Subcutaneous abdominal adipose tissue (tissue), 5 donors: ENCODE data around the gene NSMCE4A.
A peak's percentile ranks its signal among the peaks of the same experiment; 100 is the strongest.
"Not testable (repeated sequence)": the region's sequence is repeated elsewhere in the genome, so short reads cannot be mapped to it uniquely, and the experiment has no call there.

ENCODE experiments used
- H3K27ac ChIP-seq: one replicate; pipeline ENCODE4 v1.7.0; 2013; ENCODE audit warnings: low read depth, mild to moderate bottlenecking, inconsistent platforms, low read length, moderate library complexity
- H3K27me3 ChIP-seq, 5 donors: one replicate each; pipeline ENCODE4 v1.7.0; 2013; ENCODE audit warnings: low read length in 5 of 5, inconsistent platforms in 1 of 5; ENCODE audit not compliant: control insufficient read depth in 5 of 5, insufficient read depth in 4 of 5
- H3K36me3 ChIP-seq, 5 donors: one replicate each; pipeline ENCODE4 v1.7.0; 2013; ENCODE audit warnings: low read length in 5 of 5; ENCODE audit not compliant: control insufficient read depth in 5 of 5, insufficient read depth in 5 of 5
- H3K4me1 ChIP-seq, 5 donors: one replicate each; pipeline ENCODE4 v1.7.0; 2013; ENCODE audit warnings: low read length in 5 of 5, mild to moderate bottlenecking in 3 of 5, moderate library complexity in 1 of 5; ENCODE audit not compliant: control insufficient read depth in 5 of 5, insufficient read depth in 5 of 5
- H3K4me3 ChIP-seq, 5 donors: one replicate each; pipeline ENCODE4 v1.7.0; 2013; ENCODE audit warnings: low read length in 5 of 5, low read depth in 1 of 5
- H3K9ac ChIP-seq, 5 donors: one replicate each; pipeline ENCODE4 v1.7.0; 2013; ENCODE audit warnings: low read length in 5 of 5, mild to moderate bottlenecking in 4 of 5, moderate library complexity in 3 of 5
- H3K9me3 ChIP-seq, 5 donors: one replicate each; pipeline ENCODE4 v1.7.0; 2013; ENCODE audit warnings: low read length in 5 of 5; ENCODE audit not compliant: control insufficient read depth in 5 of 5
- donor health status: healthy.
- donor health status: healthy.
- donor health status: healthy.
- donor health status: healthy.
- donor health status: healthy.

NSMCE4A gene

GRCh38 chr10:122014652-122015248, 39.7 kb upstream of the NSMCE4A start:
- Histone ChIP-seq H3K4me1 (peaks cover 0 to 12% (median 5%) of the 10 kb centered on the region in 5 donors), H3K4me3 (no peak overlapping the region), H3K36me3 (no peaks in the 10 kb centered on the region), H3K27ac (no peak overlapping the region), H3K9ac (no peak overlapping the region), H3K27me3 (no peaks in the 10 kb centered on the region), H3K9me3 (no peaks in the 10 kb centered on the region)

- Histone ChIP-seq H3K27ac (no peak overlapping the region), H3K4me3 (no peak overlapping the region)
These were observed 38.3 kb upstream of the NSMCE4A start for GRCh38 chr10:122013311-122013780.

GRCh38 chr10:122012731-122013130, 37.7 kb upstream of the NSMCE4A start:
- no peak overlapping the region for H3K9ac ChIP-seq
- no peaks in the 10 kb centered on the region for H3K9me3 ChIP-seq
- H3K4me3 ChIP-seq, result no peak overlapping the region
- no peaks in the 10 kb centered on the region for H3K36me3 ChIP-seq
- H3K4me1 ChIP-seq, result peaks cover 0 to 12% (median 5%) of the 10 kb centered on the region in 5 donors
- H3K27me3 ChIP-seq, result no peaks in the 10 kb centered on the region
- H3K27ac ChIP-seq, result no peak overlapping the region

More at GRCh38 chr10:122013311-122013780, 38.3 kb upstream of the NSMCE4A start:
- peaks cover 0 to 12% (median 5%) of the 10 kb centered on the region in 5 donors for H3K4me1 ChIP-seq
- H3K9ac ChIP-seq, result no peak overlapping the region
- no peaks in the 10 kb centered on the region for H3K27me3 ChIP-seq
- H3K9me3 ChIP-seq, result no peaks in the 10 kb centered on the region
- no peaks in the 10 kb centered on the region for H3K36me3 ChIP-seq

DNA sequence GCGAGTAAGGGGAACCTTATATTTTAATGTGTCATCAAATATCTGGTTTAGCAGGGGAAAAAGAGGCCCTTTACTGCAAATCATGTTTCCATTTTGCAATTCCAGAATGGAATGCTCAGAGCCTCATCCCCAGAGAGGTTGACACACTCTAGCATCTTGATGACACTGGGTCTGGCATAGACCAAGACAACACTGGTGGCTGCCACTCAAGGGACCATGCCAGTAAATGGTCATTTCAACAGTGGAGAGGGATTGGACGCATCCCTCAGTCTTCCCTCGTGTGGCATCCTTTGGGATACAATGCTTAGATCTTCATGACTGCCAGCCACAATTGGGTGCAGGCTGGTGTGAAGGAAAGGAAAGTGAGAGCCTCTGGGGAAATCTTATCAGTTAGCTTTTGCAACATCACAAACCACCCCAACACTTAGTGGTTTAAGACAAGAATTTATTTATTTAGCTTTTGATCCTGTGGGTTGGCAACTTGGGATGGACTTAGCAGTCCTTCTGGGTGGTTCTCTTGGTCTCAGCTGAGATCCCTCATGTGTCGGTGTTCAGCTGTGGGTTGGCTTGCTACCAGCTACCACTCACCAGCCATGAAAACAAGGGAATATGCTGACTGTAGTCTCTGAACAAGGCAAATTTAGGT, 35.5 kb upstream of the NSMCE4A start:
- no peak overlapping the region for H3K4me3 ChIP-seq
- H3K9me3 ChIP-seq, result no peaks in the 10 kb centered on the region
- H3K36me3 ChIP-seq, result no peaks in the 10 kb centered on the region
- no peak overlapping the region for H3K9ac ChIP-seq
- peak overlapping the region; percentile 84 for H3K27ac ChIP-seq
- H3K27me3 ChIP-seq, result no peaks in the 10 kb centered on the region
- peaks cover 0 to 12% (median 5%) of the 10 kb centered on the region in 5 donors for H3K4me1 ChIP-seq

DNA sequence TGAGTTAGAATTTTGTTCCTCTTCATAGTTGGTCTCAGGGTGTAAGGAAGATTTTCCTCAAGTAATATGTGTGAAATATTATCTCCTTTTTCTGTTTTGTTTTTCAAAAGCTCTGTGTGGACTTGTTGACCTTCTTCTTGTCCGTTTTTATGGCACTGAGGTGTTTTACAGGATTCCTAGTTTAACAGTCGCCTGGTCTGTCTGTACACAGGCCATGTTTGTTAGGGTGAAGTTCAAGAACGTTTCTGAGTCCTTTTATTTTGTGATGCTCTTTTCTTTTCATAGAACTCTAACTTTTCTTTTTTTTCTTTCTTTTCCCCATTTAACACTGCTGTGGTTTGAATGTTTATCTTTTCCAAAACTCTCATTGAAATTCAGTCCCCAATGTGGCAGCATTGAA, 32.4 kb upstream of the NSMCE4A start:
- Histone ChIP-seq H3K4me3 (no peak overlapping the region), H3K9me3 (peaks cover 0 to 3% (median under 1%) of the 10 kb centered on the region in 5 donors), H3K27ac (no peak overlapping the region), H3K36me3 (peaks cover 0 to 2% (median 0%) of the 10 kb centered on the region in 5 donors), H3K9ac (no peak overlapping the region), H3K4me1 (peaks cover 0 to 12% (median 5%) of the 10 kb centered on the region in 5 donors), H3K27me3 (no peaks in the 10 kb centered on the region)

- Histone ChIP-seq H3K9ac (no peak overlapping the region), H3K27ac (no peak overlapping the region)
These were observed 26.7 kb upstream of the NSMCE4A start for GRCh38 chr10:122001698-122002097.

DNA sequence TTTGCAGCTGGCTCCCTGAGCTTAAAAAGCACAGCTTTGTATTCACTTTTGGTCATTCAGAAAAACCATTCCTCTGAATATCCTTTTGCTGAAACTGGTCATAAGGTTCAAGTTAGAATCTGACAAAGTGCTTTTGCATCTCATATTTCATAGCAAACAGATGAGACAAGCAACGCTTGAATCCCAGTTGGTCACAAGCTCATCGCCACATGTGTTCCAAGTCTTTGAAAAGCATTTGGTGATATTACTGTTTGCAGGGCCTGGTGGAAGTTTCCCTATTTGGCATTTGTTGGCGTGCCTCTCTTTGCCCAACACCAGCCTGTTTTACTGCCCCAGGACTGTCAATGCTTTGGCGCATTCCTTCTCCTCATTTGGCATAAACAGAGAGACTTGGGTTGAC, 24.3 kb upstream of the NSMCE4A start:
- H3K4me1 ChIP-seq, result peaks cover 0 to 50% (median 23%) of the 10 kb centered on the region in 5 donors
- H3K9me3 ChIP-seq, result peaks cover 0 to 16% (median 12%) of the 10 kb centered on the region in 5 donors

More at GRCh38 chr10:122001698-122002097, 26.7 kb upstream of the NSMCE4A start:
- Histone ChIP-seq H3K27me3 (no peaks in the 10 kb centered on the region), H3K36me3 (peaks cover 0 to 8% (median 0%) of the 10 kb centered on the region in 5 donors), H3K9me3 (peaks cover 0 to 16% (median 12%) of the 10 kb centered on the region in 5 donors), H3K4me1 (peaks cover 0 to 32% (median 7%) of the 10 kb centered on the region in 5 donors), H3K4me3 (peak overlapping the region in 1 of 5 donors; percentile 28)

GRCh38 chr10:121998462-121998861, 23.4 kb upstream of the NSMCE4A start:
- Histone ChIP-seq H3K4me1 (peaks cover 0 to 57% (median 26%) of the 10 kb centered on the region in 5 donors), H3K36me3 (peaks cover 0 to 8% (median 0%) of the 10 kb centered on the region in 5 donors), H3K27ac (peak overlapping the region; percentile 90), H3K9me3 (peaks cover 0 to 16% (median 12%) of the 10 kb centered on the region in 5 donors), H3K9ac (peak overlapping the region in 1 of 5 donors; percentile 18), H3K4me3 (no peak overlapping the region), H3K27me3 (no peaks in the 10 kb centered on the region)

More for the DNA sequence above, 24.3 kb upstream of the NSMCE4A start:
- H3K27me3 ChIP-seq, result no peaks in the 10 kb centered on the region
- H3K4me3 ChIP-seq, result no peak overlapping the region
- H3K27ac ChIP-seq, result peak overlapping the region; percentile 90
- no peak overlapping the region for H3K9ac ChIP-seq
- peaks cover 0 to 8% (median 0%) of the 10 kb centered on the region in 5 donors for H3K36me3 ChIP-seq

GRCh38 chr10:121994429-121994941, 19.5 kb upstream of the NSMCE4A start:
- Histone ChIP-seq H3K4me1 (peaks cover 0 to 65% (median 35%) of the 10 kb centered on the region in 5 donors), H3K27me3 (no peaks in the 10 kb centered on the region), H3K9ac (peak overlapping the region in 2 of 5 donors; percentile 30 to 53), H3K4me3 (no peak overlapping the region), H3K36me3 (no peaks in the 10 kb centered on the region), H3K9me3 (no peaks in the 10 kb centered on the region), H3K27ac (peak overlapping the region; percentile 81)

DNA sequence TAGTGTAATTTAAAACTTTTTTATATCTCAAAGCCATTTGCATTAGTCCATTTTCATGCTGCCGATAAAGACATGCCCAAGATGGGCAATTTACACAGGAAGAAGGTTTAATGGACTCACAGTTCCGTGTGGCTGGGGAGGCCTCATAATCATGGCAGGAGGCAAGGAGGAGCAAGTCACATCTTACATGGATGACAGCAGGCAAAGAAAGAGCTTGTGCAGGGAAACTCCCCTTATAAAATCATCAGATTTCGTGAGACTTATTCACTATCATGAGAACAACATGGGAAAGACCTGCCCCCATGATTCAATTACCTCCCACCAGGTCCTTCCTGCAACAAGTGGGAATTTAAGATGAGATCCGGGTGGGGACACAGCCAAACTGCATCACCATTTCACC, 16.7 kb upstream of the NSMCE4A start:
- not testable (repeated sequence) for H3K4me3 ChIP-seq, H3K27ac ChIP-seq, H3K9ac ChIP-seq, H3K27me3 ChIP-seq, H3K9me3 ChIP-seq, H3K36me3 ChIP-seq
- peaks cover 0 to 40% (median 36%) of the 10 kb centered on the region in 5 donors for H3K4me1 ChIP-seq
